SK-MEL-5 (cell line): ENCODE measurements around the gene EGFR. TPM values are rescaled to one million over a fixed set of nuclear protein-coding genes. Genes with fewer than 3 reads are reported as not detected.

ENCODE experiments used
- DNase-seq: peaks from one replicate; pipeline ENCODE4 v3.0.0-alpha.2; 2016; ENCODE audit warnings: low read depth, low spot score
- in situ Hi-C: cut with HindIII; loops from 2 replicates; pipeline ENCODE4 v1.10.0; 2016; ENCODE audit warnings: low sequenced_read_pairs, high pct_unique_total_duplicates, low pct_unique_long_range_greater_than_20kb
- total RNA-seq: library from RNA; depleted of rRNA; stranded (reverse); fragments of >200 nt; shearing (Covaris generic); gene quantifications from 2 replicates; pipeline ENCODE4 v1.2.3, GENCODE V29; 2014

EGFR gene
- total RNA-seq, 1 experiment from 2014 or later: 0.85 TPM

DNA sequence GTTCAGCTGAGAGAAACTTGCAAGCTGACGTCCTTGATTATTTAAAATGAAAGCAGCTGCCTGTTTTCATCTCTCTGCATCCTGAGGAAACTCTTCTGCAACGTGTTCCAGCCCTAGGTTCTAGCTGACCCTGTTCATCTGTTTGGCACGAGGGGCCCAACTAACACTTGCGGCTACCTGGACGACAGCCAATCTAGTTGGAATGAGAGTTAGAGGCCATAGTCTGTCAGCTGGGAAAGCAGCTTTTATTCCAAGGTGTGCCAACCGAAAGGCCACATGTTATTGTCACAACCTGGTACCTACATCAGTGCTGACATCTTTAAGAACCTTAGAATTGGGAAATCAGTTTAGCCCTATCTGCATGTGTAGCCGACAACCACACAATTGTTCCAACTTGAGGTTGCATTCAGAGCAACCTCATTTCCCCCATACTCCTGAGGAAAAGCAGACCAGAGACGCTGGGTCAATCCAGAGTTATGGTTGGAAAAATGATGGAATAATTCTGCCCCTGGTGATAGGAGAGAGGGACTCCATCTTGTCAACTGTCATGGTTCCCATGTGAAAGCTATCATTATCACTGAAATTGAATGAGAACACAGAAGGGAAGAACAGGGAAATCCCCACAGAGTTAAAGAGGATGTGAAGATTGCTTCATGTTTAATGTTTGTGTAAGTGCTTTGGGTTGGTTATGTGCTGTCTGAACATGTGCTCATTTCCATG is 121.6 kb downstream of the EGFR start:
- in situ Hi-C loops: no loop called here
- DNase-seq: peak; percentile 11

DNA sequence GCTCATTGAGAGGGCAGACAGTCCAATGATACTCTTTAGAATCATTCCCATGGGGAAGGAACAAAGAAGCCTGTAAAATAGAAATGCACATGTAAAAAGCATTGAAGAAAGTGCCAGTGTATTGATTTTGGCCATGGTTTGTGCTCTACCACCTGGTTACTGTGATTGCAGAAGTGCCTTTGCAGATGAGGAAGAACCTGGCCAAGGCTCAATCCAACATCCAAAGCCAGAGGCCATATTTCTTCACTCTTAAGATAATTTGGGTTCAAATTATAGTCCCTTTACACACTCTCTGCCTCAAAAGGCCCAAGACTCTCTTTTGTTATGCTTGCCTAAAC is 122.1 kb downstream of the EGFR start:
- in situ Hi-C loops: no loop called here
- no peak for DNase-seq

DNA sequence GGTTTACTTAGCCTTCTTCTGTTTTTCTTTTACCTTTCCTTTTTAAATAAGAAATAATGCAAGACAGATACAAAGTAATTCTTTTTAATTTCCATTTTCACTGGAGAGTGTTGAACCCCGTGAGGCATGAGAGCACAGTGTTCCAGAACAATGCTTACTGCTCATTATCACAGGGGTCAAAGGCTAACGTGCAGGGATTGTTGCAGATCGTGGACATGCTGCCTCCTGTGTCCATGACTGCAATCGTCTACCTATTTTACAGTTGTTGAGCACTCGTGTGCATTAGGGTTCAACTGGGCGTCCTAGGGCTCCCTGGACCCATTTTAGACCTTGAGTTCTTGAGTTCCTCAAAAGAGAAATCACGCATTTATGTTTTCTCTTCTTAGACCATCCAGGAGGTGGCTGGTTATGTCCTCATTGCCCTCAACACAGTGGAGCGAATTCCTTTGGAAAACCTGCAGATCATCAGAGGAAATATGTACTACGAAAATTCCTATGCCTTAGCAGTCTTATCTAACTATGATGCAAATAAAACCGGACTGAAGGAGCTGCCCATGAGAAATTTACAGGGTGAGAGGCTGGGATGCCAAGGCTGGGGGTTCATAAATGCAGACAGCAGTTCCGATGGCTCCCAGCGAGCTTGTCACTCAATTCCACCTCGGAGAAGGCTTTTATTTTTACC is 124.2 kb downstream of the EGFR start:
- DNase-seq: no peak
- in situ Hi-C loops: no loop called here

DNA sequence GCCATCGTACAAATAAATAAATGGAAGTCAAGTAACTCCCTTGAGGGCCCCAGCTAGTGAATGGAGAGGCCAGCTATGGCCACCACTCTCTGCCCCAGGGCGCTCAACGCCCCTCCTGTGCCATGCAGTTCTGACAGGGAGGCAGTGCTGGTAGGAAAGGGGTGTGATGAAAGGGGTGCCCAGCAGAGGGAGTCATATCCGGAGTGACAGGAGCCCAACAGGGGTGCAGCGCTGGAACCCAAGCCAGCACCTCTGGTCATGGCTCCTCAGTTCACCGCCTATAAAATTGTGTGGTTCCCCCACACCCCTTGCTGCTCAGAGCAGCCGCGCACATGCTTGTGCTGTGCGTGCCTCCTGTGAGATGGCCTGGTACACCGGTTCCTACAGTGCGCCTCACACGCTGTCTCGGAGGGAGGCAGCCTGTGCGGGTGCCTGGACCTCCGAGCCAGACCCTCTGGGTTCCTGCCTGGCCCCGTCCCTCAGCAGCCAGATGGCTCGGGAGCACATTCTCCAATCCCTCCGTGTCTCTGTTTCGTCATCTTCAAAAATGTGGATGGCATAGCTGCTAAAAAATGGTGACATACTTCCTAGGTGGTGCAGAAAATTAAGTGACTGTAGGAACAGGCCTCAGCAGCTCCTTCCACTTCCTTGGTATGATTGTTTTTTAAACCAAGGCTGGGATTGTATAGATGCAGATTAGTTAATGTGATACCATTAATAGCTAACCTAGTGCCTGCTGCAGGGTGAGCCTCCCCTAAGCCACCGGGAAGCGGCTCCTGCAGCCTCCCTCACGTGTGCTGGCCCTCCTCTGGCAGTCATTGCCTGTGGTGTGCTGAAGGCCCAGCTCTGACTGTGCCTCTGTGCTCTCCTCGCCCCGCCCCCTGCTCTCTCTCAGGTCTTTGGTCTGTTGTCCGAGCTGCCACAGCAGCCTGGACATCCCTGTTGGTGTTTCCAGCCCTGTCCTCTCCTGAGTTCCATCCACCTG is 125.8 kb downstream of the EGFR start:
- in situ Hi-C loops: no loop called here
- peak; percentile 52 for DNase-seq

DNA sequence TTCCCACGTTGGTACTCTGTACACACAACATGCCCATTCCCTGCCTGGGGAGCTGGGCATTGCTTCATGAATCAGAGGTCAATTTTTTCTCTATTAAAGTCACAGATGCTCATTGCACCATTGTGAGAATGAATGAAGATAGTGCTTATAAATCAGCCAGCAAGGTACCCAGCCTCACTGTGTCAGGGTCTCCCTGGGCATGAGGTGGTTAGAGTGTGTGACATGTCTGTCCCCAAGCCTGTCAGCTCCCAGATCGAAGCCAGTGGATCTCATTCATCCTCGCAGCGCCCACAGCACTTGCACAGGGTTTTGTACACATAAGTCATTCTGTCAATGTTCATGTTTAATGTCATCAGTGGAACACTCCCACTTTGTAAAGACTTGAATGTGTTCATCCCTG is 126.8 kb downstream of the EGFR start:
- in situ Hi-C loops: no loop called here

DNA sequence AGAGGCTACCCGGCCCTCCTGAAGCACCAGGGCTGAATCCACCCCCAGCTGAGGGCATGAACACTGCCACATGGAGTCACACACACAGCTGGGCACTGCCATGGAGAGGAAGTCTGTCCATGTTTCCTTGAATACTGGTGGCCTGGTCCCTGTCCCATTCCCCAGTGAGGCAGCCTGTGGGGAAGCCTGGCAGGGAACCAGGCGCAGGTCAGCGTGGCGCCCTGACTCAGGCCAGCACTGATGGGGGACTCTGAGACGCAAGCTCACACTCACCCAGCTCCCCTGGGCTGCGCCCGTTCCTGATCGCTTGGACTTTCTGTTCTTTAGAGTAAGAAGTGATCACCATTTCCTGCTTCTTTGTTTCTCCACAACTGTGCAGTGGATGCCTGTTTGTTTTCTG is 128.3 kb downstream of the EGFR start:
- DNase-seq: no peak
- in situ Hi-C loops: no loop called here

More for the DNA sequence above, 126.8 kb downstream of the EGFR start:
- no peak for DNase-seq

DNA sequence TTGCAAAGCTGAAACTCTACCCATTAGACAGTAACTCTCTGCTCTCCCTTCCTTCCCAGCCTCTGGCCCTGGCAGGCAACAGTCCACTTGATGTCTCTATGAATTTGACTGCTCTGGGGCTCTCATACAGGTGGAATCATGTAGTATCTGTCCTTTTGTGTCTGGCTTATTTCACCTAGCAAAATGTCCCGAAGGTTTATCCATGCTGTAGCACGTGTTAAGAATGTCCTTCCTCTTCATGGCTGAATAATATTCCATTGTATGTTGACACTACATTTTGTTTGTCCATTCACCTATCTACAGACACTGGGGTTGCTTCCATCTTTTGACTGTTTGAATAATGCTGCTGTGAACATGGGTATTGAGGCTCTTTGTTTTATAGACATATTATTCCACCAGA is 128.9 kb downstream of the EGFR start:
- DNase-seq: no peak

DNA sequence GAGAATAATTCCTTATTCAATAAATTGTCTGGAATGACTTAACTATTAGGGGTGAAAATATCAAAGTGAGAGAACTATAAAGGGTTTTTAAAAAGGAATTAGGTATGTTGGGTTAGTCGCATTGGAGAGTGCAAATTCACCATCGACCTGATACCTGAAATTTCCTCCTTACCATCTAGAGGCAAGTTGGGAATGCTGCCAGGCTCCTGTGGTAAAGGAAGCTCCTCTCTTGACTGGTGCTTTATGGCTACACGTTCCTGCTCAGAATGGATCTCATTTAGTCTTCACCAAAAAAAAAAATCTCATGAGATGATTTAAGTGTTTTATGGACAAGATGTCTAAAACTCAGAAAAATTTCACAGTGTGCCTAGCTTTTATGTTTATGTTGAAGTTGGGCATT is 129.8 kb downstream of the EGFR start:
- in situ Hi-C loops: no loop called here
- DNase-seq: no peak

More for the DNA sequence above, 128.9 kb downstream of the EGFR start:
- in situ Hi-C loops: no loop called here

DNA sequence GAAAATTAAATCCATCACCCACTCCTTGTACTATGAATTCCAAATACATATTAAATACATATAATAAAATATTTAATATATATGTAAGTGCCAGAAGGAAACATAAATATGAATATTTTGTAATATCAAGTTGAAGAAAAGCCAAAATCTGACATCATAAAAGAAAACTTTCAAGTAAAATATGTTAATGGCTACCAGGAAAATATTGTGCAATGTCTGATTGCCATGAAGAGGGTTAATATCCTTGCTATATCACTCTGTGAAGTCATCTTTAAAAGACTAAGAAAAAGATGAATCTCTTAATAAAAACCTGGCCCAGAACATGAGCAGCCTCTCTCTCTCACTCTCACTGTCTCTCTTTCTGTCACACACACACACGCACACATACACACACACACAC is 130.2 kb downstream of the EGFR start:
- no peak for DNase-seq
- in situ Hi-C loops: no loop called here

DNA sequence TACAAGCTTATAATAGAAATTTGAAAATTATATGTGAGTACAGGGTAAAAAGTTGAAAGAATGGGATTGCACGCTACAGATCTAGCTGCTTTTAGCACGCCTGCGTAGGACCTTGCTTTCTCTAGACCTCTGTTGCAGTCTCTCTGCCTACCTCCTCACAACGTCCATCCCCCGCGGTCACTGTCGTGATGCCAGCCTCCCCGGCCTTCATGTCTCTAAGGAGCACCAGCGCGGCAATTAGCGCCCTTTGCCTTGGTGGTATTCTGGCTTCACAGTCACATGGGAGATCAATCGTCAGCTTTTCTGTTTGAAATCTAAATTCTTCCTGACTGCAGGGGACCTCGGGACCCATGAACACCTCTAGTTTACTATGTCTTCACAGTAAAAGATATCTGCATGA is 131.3 kb downstream of the EGFR start:
- in situ Hi-C loops: no loop called here
- DNase-seq: no peak

DNA sequence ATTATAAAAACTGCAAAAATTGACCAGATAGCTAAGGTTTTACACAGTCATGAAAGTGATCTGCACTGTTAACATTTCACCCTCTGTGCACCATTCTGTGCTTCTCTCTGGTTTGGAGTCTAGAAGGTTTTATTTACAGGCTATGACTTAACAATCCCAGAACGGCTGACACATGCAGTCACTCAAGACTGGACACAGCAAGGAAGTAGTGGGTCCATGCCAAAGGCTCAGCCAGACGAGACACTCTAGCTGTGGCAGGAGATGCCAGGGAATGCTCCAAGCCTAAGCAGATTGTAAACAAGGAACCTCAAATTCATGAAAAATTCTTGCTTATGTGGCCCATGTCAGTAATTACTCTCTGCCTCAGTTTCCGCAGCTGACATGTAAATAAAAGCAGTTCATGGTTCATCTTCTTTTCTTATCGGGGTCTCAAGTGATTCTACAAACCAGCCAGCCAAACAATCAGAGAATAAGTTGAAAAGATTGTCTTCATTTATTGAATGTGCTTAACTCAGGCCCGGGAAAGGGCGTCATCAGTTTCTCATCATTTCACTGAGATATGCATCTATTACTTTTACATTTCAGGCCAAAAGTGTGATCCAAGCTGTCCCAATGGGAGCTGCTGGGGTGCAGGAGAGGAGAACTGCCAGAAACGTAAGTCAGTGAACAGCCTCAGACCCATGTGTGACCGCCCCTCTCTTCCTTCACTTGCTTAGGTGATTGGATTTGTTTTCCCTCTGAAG is 132.1 kb downstream of the EGFR start:
- no peak for DNase-seq
- in situ Hi-C loops: no loop called here

DNA sequence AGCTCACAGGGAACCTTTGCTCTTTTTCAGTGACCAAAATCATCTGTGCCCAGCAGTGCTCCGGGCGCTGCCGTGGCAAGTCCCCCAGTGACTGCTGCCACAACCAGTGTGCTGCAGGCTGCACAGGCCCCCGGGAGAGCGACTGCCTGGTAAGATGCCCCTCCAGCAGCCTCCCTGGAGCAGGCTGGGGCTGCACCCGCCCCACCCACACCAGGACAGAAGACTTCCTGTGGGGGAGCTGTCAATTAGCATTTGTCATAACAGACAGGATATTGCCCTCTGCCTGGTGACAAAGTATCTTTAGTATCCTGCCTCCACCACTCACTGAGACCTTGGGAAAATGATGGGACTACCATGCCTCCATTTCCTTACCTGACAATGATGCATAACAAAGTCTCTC is 133.7 kb downstream of the EGFR start:
- DNase-seq: no peak
- in situ Hi-C loops: no loop called here

DNA sequence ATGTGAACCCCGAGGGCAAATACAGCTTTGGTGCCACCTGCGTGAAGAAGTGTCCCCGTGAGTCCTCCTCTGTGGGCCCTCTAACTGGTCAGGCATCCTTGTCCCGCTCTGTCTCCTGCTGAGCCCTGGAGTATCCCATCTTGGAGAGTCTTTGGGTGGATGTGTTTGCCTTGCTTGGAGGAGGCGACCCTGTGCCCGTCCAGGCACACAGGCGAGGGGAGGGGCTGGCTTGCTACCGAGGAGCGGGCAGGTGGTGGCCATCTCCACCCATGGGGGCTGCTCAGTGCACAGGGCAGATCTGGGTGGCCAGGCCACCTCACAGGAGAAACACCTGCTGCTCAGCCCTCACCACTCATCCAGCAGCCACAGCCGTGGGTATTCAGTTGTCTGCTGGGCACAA is 135.3 kb downstream of the EGFR start:
- in situ Hi-C loops: no loop called here
- no peak for DNase-seq

DNA sequence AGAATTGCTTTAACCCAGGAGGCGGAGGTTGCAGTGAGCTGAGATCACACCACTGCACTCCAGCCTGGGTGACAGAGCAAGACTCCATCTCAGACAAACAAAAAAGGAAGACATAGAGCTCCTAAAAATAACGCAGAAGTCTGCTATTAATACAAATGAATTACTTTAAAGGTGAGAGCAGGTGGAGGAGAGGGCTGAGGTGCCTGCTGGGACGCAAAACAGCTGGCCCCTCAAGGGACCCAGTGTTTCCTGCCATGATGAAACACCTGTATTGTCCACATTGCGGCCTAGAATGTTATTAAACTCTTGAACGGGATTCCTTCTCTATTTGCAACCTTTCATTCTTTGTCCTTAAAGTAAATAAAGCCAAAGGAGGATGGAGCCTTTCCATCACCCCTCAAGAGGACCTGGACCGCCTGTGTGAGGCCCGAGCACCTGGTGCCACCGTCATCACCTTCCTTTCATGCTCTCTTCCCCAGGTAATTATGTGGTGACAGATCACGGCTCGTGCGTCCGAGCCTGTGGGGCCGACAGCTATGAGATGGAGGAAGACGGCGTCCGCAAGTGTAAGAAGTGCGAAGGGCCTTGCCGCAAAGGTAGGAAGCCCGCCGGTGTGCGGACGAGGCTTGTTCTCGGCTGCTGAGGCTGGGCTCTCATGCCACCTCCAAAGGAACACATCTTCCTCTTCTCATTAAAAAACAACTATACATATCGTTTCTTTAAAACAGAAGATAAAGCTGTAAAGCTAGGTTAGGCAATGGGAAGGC is 136.7 kb downstream of the EGFR start:
- no peak for DNase-seq
- in situ Hi-C loops: no loop called here

DNA sequence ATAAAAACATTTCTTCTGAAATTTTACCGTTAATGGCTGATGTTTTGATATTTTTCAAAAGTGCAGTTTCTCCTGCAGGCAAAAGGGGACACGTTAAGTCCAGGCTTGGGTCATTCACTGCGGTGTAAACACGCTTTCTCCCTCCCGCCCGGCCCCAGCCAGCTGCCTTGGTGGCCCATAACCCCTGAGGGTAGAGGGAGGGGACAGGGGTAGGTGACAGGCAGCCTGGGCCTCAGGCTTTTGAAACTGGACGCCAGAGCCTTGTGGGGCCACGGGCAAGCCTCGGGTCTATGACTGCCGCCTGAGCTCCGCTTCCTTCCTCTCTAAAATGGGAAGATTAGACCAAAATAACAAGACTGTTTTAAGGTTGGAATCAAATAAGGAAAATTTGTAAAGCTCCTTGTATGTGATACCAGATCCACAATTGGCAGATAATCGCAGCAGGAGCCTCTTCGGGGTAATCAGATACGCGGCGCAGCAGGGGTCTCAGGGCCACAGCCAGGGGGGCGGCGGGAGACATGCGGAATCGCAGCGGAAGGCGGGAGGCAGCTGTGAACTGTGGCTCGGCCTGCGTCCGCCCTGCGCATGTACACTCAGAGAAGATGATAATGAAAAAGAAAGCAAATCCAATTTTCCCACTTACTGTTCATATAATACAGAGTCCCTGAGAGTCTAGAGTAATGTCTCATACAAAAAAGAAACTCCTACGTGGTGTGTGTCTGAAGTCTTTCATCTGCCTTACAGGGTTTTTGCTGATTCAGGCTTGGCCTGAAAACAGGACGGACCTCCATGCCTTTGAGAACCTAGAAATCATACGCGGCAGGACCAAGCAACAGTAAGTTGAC is 138.3 kb downstream of the EGFR start:
- in situ Hi-C loops: no loop called here
- no peak for DNase-seq

DNA sequence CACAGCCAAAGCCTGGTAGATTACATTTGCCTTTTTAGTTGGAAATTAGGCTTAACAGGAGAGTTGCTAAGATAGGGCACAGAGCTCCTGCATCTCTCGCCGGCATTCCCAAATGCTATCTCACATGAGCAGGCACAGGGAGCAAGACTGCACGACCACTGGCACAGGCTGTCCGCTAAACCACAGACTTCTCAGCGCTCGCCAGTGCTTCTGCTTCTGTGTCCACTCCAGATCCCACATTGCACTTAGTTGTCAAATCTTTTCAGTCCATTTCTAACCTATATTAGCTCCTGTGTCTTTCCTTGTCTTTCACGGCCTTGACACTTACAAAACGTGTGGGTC is 138.9 kb downstream of the EGFR start:
- DNase-seq: no peak
- in situ Hi-C loops: no loop called here
